Activated T-cell treated with anti-CD3 and anti-CD28 coated beads, Interleukin-2, amount 50 U/mL, for 48 hours (primary cell): ENCODE data around the gene ANKRD33B.
A peak's percentile ranks its signal among the peaks of the same experiment; 100 is the strongest.

Source experiments
- DNase-seq, 2 experiments: peaks; one replicate each; pipeline ENCODE4 v3.0.0-alpha.2; 2020

The ANKRD33B gene

DNA sequence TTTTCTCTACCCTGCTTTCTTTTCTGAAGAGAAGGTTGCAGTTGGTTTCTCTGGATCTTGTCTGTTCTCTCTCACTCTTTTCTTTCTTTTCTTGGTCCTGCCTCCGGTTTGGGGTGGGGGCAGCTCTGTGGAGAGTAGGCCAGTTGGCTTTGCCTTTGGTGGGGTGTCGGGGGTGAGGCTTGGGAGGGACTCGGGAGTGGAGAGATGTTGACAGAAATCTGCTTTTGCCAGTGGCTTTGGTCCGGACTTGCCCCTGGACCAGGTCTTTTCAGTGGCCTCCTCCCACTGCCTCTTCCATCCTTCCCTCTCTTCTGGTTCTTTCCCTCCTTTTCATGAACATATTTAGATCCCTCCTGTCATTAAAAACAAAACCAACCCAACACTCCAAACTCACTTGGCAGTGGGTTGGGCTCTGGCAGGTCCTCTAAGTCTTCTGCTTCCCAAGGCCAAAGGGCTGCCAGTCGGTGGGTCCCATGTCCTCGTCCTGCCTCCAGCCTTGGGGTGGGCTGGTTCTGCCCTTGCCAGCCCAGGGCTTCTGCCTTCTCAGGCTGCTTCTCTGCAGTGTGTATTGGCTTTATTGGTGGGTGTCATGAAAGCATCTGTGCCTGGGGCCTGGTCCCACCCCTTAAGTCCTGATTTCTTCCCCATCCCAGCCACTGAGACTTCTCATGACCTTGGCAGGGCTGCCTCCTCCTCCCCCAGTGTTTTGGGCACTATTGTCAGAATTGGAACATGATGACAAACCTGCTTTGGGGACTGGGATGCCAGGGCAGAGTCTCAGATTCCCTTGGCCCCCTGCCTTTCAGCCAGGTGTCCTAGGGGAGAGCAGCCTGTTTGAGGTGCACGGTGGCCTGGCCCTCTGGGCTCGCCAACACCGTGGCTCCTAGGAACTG lies 16.9 kb downstream of the ANKRD33B start:
- no peak for DNase-seq

DNA sequence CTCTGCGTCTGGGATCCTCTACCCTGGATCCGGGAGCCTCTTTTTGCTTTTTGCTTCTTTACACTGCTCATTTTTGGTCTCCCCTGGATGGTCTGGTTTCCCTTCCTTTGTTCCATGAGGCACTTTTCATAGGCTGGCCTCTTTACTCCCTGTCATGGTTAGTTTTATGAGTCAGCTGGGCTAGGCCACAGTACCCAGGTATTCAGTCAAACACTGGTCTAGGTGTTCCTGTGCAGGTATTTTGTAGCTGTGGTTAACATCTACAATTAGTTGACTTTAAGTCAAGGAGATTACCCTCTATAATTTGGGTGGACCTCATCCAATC lies 17.5 kb downstream of the ANKRD33B start:
- no peak for DNase-seq

DNA sequence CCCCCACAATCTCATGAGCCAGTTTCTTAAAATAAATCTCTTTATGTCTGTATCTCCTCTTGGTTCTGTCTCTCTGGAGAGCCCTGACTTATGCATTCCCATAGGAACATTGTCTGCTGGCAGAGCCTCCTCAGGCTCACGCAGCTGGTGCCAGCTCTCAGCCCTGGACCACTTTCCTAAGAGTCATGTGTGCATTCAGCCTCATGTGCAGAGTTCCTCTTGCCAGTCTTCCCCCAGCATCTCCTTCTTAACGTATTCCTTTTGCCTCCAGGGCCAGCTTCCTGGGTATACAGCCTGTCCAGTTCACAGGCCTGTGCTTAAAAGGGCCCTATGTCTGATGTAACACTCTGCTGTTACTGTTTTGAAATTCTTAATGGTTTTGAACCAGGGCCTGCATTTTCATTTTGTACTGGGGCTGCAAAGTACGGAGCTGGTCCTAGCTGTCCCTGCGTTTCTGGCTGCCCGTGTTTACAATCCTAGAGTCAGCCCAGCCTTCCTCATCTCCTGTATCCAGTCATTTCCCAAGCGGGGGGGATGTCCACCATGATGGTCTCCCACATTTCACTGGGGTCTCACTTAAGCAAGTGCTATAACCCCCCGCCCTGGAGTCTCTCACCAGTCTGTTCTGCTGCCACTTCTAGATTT lies 18.1 kb downstream of the ANKRD33B start:
- DNase-seq = no peak

DNA sequence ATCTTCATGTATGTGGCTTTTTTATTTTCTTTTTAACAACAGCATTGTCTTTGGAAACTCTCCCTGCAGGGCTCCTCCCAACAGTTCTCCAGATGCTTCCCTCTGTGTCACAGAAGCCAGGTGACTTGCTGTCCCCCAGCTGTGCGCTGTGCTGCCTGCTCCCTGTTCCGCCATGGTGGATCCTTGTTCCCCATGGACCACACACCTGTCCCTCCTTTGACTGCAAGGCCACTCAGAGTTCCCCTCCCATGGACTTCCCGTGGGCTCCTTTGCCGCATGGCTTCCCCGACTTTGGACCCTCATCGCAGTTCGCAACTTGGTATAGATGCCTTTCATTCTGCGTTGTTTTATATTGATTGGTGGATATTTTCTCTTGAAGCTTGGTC lies 18.6 kb downstream of the ANKRD33B start:
- DNase-seq = no peak

DNA sequence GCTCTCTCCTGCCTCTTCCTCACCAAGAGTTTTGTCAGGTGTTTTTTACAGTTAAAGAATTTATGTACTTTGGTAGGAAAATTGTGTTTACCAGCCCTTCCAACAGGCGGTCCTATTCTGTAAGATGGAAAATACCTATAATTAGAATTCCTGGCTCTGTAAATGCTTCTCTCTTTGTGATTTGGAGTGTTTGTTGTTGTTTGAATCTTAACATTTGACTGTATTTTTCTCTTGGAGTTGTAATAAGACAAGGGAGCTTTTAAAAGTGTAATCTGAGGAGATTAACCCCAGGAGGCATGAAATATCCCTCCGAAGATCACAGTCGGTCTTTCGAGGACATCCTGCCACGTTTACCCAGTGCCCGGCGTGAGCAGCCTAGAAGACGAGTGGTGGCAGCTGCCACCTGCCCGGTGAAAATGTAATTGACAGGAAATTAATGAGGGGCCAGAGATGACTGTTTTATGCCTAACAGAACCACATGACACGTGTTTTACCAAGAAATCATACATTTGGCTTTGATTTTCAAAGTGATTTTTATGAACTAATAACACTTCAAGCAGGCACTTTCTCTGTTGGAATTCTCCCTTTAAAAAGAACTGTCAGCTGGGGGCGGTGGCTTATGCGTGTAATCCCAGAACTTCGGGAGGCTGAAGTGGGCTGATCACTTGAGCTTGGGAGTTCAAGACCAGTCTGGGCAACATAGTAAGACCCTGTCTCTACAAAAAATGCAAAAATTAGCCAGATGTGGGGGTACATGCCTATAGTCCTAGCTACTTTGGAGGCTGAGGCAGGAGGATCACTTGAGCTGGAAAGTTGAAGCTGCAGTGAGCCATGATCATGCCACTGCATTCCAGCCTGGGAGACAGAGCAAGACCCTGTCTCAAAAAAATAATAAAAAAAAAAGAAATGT lies 20.0 kb downstream of the ANKRD33B start:
- no peak for DNase-seq

DNA sequence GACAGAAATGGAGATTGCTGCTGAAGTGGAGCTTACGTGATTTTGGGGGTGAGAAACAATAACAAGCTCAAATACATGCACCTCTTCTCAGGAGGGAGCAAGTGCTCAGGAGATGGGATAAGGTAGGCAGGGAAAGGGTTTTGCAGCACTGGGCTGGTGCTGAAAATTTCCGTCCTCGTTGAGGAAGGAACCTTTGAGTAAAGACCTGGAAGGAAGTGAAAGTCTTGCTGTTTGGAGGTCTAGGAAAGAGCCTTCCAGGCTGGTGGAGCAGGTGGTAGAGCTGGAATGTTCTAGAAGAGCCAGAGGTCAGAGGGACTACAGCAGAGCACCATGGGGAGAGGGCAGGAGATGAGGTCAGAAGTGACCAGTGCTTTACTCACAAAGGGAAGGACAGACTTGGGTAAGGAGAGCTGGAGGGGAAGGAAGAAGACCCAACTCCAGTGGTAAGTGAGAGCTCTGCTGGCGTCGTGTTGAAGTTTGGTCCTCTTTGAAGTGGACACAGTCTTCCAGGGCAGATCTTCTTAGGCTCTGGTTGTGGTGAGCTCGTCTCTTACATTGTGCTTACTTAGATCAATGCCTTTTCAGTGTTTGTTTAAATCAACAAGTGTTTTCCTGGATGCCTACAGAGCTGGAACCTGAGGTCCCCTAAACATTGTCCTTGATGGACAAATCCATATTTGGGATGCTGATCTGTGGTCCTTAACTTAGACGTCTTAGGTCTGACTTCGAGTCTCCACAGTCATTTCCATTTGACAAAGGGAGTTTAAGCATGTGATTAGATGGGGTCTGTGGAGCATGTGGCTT lies 21.0 kb downstream of the ANKRD33B start:
- no peak for DNase-seq

DNA sequence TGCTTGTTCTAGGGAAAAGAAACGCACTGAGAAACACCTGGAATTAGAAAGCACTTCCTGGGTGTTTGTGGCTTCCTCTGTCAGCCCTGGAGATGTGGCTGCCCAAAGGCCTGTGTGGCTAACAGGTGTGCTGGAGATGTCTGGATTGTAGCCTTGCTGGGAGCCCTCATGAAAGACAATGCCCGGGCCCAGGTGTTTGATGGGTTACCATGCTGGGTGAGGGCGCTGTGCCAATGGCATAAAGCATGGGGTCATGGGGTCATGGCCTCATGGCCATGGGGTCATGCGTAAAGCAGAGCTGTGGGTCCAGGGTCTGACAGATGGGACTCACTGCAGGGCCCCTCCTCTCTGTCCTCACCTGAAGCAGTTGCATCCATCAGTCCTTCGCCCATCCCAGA lies 21.6 kb downstream of the ANKRD33B start:
- DNase-seq = no peak

DNA sequence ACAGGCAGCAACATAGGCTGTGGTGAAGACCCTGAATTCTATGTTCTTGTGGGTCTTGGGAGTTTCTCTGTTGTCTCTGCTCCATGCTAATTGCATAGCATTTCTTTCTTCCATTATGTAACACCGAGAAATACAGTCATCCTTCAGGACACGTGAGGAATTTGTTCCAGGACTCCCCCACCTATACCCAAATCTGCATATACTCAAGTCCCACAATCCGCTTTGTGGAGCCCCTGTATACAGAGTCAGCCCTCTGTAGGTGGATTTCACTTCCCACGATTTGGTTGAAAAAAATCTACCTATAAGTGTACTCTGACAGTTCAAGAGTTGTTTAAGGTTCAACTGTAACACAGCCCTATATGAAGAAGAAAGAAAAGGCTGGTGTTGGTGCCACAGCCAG lies 22.1 kb downstream of the ANKRD33B start:
- no peak for DNase-seq

DNA sequence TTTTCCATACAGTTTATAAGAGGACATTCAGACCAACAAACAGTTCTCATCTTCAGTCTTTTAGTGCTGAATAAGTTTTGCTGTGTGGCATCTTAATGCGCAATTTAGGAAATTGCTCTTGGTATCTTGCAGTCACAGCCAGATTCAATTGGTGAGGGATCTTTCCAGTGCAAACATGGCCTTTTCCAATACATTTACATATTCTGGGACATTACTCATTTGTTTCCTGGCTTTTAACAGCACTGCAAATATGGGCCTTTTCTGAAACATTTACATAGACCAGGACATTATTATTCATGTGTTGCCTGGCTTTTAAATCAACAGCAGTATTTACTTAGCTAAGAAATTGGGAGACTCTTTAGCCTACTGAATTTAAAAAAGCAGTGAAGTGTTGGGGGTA lies 22.7 kb downstream of the ANKRD33B start:
- DNase-seq = no peak

DNA sequence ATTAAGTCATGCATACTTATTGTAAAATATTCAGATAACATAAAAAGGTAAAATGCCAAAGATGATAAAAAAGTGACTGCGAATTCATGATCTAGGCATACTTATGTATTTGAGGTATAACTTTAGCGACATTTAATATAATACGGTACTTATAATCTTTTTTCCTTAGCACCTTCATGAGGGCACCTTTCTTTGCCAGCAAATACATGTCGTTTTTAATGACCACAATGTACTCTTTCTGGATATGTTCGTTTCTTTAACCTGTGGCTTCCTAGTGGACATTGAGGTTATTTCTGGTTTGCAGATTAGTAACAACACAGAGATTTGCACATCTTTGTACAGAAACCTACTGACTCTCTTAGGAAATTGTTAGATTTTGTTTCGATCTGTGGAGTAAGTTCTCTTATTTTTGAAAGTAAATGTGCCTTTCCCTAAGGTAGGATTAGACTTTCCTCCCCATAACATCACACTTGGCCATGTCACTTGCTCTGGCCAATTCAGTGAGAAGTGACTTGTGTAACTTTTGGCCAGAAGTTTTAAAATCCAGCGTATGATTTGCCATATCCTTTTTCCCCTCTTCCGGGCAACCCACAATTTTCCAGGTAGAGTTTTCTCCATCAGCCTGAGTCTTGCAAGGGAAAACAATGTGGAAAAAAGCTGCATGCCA lies 24.4 kb downstream of the ANKRD33B start:
- DNase-seq = no peak

DNA sequence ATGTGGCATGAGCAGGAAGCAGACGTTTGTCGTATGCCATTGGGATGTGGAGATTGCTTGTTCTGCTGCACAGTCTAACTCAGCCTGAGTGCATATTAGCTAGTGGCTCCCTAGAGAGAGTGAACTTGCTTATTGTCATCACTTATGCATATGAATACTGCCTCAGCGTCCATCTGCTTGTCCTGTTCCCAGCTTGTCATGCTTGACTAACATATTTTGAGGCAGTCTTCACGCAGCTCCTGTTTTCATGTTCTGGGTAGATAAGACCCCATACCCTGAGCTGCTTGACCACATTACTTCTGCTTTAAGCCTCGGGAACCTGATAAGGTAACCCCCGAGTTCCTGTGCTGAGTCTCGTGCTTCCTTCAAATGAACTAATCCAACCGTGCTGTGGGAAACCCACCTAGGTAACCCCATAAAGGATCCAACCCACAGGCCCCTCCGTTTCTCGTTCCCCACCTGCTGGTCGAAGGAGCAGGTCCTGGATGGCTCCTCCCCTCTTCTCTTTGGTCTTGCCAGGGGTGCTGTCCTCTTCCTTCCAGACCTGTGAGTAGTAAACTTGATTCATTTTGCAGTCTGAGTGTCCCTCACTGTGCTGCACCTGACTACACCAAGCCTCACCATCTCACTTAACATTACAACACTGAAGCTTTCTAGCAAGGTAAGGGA lies 25.0 kb downstream of the ANKRD33B start:
- DNase-seq = no peak

DNA sequence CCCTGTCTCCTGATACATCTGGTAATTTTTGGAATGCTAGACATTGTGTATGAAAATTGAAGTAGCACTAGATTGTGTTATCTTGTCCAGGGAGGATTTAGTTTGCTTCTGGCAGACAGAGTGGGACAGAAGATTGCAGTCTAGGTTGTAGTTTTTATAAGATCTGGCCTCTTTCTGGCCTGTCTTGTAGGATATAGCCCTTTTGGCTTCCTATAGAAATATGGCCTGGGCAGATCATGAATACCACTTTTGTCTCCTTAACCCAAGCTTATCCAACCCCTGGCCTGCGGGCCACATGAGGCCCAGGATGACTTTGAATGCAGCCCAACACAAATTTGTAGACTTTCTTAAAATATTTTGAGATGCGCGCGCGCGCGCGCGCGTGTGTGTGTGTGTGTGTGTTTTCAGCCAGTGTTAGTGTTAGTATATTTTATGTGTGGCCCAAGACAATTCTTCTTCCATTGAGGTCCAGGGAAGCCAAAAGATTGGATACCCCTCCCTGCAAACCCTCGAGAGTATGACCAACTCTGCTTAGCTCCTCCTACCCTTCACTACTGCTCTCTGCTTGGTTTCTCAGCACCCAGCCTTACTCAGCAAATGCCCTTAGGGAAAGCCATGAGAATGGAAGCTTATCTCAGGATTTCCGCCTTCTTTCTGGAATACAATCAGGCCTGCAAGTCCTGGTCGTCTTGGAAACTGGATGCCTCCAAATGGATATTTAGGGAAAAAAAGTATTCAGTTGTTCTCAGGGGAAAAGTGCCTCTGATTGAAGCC lies 26.5 kb downstream of the ANKRD33B start:
- DNase-seq = no peak

DNA sequence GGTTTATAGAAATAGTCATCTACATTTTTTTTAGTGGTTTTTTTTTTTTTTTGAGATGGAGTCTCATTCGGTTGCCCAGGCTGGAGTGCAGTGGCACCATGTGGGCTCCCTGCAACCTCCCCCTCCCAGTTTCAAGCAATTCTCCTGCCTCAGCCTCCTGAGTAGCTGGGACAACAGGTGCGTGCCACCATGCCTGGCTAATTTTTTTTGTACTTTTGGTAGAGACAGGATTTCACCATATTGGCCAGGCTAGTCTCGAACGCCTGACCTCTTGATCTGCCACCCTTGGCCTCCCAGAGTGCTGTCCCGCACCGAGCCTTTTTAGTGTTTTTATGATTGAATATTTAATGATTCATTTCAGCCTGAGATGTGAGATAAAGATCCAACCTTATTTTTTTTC lies 27.3 kb downstream of the ANKRD33B start:
- DNase-seq = no peak

DNA sequence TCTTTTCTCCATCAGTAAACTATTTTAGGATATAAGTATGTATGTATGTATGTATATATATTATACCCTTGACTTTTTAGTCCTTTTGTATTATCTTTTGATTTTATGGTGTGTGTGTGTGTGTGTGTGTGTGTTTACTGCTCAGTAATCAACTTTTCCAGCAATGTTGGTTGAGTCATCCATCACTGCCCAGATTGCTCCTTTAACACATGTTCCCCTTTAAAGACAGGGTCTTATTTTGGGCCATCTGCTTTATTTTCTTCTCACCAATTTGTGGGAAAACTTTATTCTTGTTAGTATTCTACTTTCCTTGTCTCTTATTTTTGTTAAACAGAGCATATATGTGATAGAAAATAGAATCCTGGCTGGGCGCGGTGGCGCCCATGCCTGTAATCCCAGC lies 28.1 kb downstream of the ANKRD33B start:
- no peak for DNase-seq

DNA sequence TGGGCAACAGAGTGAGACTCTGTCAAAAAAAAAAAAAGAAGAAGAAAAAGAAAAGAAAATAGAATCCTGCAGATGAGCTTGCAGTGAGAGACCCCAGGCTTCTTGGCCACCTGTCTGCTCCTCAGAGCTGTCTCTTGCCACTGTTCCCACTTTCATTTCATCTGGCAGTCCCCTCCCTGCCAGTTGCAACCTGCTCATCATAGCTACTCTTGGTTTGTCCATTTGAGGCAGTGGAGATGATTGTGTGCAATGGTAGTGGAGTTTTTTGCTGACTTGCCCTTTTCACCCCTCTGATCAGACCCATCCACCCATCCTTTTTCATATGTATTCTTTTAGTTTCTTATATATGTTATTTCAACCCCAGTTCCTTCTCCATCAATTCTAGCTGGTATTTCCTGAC lies 28.7 kb downstream of the ANKRD33B start:
- no peak for DNase-seq

DNA sequence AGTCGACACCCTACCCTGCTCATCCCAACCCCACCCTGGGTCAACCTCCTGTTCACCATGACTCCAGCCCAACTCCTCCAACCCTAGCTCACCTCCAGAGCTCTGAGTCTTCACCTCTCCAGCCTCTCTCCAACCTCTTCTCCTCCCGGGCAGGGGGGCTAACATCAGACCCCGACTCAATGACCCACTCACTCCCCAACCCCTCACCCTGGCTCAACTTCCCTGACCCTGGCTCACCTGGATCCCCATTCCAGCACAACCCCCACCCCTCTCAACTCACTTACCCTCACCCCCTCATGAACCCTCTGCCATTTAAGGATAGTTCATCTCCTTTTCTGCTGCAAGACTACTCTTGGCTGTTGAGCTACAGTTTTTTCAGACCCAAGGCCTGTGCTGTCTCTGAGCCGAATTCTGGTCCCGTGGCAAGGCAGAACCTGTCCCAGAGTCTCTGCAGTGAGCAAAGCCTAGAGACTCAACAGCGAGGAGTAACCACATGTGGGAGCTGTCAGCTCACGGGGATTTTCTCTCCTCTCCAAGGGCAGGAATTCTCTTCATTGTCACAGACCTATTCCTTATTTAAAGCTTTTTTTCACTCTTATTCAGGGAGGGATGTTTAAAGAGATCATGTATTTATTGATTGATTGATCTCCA lies 29.8 kb downstream of the ANKRD33B start:
- DNase-seq = no peak

DNA sequence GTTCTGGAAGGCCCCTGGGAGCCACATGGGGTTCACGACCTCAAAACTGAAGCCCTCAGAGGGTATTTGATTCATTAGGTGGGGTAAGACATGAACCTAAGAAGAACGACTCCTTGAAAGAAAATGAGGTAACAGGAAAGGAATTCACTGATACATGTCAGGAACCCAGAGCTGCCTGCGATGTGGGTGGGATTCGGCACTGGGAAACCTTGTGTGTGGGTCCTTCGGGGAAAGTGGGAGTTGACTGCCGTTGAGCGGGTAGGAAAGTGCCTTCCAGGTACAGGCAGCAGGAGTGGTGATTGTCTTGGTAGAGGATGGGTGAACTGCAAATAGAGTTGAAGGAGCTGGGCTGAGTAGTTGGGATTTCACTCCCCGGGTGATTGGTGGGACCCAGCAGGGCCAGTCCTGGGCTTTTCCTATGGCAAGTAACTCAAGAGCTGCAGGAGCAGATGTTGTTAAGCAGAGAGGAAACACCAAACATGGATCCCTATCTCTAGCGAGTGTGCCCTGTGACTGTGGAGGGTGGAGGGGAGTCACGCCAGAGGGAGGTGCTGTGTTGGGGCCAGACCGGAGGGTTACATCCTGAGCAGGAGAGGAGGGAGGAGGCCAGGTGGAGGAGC lies 30.8 kb downstream of the ANKRD33B start:
- DNase-seq = no peak

DNA sequence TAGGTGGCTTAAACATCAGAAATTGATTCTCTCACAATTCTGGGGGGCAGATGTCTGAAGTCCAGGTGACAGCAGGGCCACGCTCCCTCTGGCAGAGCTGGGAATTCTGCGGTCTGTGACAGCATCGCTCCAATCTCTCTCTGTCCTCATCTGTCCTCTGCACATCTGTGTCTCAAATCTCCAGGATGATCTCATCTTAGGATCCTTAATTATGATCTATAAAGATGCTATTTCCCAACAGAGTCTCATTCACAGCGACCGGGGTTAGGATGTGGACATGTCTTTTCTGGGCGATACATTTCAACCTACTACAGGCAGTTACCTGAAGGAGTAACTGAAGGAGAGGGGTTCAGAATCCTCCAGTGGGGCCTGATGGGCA lies 31.4 kb downstream of the ANKRD33B start:
- DNase-seq = no peak

DNA sequence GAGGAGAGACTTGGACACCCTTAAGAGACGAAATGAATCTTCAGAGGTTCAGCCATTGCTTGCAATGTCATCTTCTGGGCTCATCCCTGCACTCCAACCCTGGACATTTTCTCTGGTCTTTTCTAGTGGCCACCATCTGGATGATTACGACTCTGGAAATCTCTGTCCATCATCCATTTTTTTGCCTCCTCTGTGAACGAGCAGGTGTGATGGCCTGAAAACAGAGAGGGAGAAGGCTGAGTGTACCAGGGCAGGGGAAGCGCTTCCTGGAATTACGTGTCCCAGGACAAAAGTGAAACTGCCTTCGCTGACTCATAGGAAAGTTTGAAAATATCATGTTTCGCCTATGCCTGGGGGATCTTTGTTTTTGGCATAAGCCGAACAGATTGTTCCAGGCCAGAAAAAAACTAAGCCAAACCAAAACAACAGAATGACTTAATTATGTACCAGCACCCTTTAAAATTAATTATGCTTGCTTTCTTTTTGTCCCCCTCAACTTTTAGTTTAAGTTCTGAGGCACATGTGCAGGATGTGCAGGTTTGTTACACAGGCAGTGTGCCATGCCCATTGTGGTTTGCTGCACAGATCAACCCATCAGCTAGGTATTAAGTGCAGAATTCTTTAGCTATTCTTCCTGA lies 31.9 kb downstream of the ANKRD33B start:
- peak; percentile 58 to 64 for DNase-seq
